HG03558 (cell line): ENCODE results near the gene LIPA.
"Not testable (repeated sequence)": the region's sequence is repeated elsewhere in the genome, so short reads cannot be mapped to it uniquely, and the experiment has no call there.

Experiments used
- ATAC-seq: cut with Tn5 transposase; IDR thresholded peaks from one replicate; pipeline ENCODE4 v1.9.1; 2021; ENCODE audit warnings: moderate number of reproducible peaks; ENCODE audit not compliant: unreplicated experiment; ENCODE audit errors: extremely low read depth

Gene LIPA

GRCh38 chr10:89273680-89274079 is 22.1 kb upstream of the LIPA start:
- ATAC-seq = no peak

DNA sequence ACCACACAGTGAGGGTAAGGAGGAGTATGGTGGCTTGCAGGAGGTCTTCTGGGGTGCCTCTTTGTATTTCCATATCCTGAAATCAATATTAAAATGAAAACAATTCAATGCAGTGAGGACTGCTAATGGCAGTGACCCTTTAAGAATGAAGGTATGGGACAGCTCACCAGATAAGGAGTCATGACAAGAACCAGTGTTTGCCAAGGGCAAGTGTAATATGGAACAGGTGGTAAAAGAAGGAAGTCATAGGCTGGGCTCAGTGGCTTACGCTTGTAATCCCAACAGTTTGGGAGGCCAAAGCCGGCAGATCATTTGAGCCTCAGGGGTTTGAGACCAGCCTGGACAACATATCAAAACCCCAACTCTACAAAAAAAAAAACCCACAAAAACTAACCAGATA is 20.0 kb upstream of the LIPA start:
- ATAC-seq = no peak

GRCh38 chr10:89270153-89270483 is 18.5 kb upstream of the LIPA start:
- ATAC-seq = no peak

- no peak for ATAC-seq
These were observed 18.0 kb upstream of the LIPA start for GRCh38 chr10:89269433-89270152.

DNA sequence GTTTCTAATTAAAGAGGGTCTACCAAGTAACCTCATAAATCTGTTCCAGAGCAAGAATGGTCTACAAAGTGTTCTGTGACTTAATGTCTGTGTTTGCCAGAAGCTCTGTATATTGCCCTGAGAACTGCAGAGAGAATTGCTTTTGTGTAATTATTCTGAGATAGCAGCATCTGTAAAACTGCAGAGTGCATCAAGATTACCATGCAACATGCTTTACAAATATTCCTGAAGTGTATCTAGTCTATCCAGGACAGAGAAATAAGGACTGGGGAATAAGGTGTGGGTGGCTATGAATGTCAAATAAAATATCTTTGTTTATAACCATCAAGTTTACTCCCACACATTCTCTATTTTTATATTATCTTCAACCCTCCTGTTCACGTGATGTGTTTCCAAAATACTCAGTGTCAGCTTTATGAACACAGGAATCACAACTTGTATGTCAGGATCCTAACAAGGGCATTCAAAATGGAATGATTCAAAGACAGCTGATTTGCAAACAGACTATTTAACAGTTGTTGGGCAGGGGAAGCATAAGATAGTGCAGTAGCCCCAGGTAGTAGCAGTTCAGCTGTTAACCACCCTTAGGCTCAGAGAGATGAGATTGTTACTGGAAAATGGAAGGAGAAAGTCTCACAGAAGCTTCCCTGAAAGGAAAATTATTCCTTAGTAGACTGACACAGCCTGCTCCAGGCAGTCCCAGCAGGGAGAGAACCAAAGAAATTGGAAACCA is 15.3 kb upstream of the LIPA start:
- ATAC-seq = no peak

DNA sequence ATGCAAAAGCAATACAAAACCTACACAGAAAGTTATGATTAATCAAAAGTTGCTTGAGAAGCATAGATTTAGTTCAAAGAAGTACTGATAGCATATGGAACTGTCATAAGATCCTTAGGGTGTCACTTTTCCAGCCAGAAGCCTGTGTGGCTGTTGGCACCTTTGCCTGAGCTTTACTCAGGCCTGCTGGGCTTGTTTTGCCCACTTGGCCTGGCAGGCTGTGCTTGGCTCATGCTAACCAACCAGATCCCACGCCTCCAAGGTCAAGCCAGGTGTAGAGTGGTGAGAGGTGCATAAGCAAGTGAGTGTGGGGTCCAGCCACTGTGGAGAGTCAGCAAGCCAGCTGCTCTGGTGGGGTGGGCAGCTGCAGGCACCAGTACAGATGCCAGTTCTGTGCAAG is 12.0 kb upstream of the LIPA start:
- no peak for ATAC-seq

- ATAC-seq = no peak
These were observed 11.5 kb upstream of the LIPA start for GRCh38 chr10:89263091-89263490.

DNA sequence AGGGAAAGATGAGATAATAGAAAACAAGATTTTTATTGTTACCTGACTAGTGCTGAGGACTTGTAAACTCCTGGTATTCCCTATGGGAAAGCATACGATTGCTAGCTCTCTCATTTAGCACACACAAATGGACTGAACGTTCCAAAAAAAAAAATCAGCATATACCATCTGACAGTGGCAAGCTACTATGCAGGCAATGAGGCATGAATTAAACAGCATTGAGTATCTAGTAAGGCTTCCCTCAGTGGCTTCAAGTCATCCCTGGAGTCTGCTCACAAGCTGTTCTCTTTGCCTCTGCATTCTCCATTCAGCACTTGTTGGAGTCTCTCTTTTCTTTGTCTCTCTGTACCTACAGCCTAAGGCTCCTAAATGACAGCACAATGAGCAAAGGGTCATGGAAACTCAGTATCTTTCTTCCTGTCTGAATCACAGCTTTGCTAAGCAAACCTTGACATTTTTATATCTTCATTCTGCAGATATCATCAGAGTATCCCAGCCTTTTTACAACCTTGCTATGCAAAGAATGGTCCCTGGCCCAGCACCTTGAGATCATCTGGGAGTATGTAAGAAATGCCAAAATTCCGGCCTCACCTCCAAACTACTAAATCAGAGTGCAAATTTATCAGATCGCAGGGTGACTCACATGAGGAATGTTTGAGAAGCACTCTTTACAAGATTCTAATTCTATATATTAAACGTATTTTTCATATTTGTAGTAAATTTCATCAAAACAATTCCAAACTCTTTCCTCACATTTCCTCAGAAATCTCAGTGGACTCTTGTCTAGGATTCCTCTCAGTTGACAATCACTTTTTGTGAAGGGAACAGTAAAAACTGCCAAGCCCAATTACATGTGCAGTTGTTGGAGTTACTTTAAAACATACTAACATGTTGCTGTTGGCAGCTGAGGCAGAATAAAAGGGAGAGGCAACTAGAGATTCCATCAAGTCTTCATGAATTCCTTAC is 10.8 kb upstream of the LIPA start:
- no peak for ATAC-seq

DNA sequence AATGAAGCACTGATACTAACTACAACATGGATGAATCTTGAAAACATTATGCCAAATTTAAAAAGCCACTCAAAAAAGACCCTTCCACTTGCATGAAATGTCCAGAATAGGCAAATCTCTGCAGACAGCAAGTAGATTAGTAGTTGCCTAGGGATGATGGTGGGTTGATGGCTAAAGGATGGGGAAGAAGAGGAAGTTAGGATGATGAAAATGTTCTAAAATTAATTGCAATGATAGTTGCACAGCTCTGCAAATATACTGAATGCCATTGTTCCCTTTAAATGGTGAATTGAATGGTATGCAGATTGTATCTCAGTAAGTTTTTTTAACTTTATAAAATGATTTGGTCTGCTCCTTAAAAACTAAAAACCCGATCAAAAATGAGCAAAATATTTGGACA is 7.3 kb upstream of the LIPA start:
- no peak for ATAC-seq

- no peak for ATAC-seq
These were observed 6.0 kb upstream of the LIPA start for GRCh38 chr10:89257581-89257980.

DNA sequence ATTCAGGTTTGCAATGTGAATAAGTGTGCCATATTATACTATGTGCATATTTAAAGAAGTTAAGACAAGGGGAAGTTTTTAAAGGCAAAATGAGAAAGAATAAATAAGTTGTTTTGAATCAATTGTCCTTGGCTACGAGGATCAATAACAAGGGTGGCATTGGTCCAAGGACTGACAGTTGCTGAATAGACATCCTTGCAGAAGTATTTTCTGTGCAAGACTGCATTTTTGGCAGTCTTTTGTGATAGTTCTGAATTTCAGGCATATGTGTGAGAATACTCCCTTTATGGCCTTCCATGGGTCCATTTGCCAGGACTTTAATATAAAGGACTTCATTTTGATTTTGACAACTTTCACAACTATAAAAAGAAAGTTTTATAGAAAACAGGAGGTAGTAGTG is 5.4 kb upstream of the LIPA start:
- ATAC-seq = no peak

DNA sequence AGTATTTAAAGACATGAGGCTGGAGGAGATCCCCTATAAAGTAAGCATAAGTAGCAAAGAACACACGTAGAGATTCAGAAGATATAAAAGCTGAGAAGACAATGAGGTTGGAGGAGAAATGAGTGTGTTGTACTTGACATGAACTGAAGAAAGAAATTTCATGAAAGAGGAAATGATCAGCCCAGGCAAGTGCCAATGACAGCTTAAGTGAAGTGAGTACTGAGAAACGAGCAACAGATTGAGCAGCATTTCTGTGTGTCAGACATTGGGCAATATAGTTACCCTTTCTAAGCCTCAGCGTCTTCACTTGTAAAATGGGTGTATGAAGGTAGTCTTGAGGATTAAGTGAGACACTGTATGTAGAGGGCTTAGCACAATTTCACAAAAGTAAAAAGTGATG is 4.8 kb upstream of the LIPA start:
- no peak for ATAC-seq

DNA sequence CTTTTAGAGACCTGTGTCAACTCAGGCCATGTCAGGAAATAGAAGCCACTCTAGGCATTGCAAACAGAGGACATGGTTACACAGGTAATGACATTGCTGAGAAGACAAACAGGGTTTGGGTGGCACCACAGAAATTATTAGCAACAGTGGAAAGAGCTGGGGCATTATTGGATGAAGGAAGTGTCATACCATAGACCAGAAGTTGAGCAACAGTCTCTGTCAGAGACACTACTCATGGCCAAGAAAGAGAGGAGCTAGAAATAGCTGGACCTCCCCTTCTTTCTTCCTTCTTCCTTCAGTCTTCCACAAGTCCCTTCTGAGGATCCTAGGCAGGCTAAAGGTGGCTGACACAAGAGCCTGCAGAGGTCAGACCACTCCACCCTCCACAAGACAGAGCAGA is 4.2 kb upstream of the LIPA start:
- no peak for ATAC-seq

GRCh38 chr10:89255091-89255579 is 3.6 kb upstream of the LIPA start:
- not testable (repeated sequence) for ATAC-seq

- no peak for ATAC-seq
These were observed 630 bp upstream of the LIPA start for GRCh38 chr10:89252225-89252585.

DNA sequence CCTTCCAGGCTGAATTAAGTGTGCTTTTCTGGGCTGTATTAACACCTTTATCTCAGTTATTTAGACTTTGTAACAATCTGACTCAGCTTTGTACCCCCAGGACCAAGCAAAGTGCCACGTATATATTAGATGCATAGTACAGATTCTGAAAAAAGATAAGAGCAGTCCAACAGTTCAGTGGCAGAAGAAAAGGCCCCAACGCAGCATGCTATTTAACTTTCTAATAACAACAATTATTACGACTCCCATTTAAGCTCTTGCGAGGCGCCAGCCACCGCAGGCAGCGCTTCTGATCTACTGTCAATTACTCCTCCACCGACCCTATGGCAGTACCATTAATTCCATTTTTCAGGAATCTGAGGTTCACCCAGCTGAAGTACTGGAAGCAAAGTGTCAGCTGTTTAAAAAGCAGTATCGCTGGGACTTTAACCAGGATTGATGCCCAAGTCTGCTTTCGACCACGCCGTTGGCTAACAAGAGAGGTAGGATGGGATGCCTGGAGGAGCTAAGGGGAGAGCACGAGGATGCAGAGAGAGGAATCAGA is 638 bp downstream of the LIPA start:
- no peak for ATAC-seq

GRCh38 chr10:89248990-89249389 is 2.6 kb downstream of the LIPA start:
- no peak for ATAC-seq

GRCh38 chr10:89247623-89248022 is 4.0 kb downstream of the LIPA start:
- not testable (repeated sequence) for ATAC-seq

DNA sequence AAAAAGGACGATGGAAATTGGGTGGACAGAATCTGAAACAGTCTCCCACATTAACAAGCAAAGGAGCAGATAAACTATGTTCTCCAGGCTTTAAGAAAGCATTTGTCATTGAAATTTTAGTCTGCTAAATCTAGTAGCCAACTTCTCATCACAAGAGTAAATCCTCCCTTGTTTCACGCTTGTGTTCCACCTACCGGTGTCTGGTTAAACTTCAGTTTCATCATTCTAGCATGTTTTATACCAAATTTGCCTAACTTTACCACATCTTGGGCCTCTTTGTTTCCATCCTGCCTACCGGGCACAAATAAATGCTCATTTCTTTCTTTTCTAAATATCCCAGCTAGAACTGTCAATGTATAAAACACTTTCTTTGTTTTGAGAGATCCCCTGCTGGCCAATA is 5.8 kb downstream of the LIPA start:
- ATAC-seq = no peak

DNA sequence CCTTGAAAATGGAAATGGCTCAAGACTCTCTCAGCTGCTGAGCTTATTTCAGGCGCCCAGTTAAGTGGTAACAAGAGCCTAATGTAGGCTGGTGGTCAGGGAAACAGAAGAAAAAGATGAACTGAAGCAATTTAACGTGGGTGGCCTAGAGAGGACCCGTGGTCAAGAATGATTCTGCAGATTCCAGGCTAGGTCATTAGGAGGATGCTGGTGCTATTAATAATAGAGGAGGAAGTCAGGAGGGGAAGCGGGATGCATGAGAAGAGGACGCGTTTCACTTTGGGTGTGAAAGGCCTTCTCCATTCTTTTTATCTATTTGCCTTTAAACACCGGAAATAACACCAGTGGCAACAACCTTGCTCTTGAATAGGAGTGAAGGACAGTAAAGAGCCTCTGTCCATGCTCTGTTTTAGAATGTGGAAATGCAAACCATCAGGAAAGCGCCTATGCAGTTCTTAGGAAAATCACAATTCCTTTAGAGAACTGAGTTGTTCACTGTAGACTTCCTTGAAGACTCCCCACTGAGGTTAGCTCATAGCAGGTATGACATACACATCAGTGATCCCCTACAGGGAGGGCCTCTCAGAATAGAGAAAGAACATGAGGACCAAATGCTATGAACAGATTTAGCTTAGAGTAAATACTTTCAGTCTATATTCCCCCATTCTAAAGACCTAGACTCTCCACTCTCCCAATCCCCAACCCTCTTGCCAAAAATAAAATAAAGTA is 8.6 kb downstream of the LIPA start:
- ATAC-seq = no peak
